ENCODE measurements around the gene MAST4.

Gene MAST4

DNA sequence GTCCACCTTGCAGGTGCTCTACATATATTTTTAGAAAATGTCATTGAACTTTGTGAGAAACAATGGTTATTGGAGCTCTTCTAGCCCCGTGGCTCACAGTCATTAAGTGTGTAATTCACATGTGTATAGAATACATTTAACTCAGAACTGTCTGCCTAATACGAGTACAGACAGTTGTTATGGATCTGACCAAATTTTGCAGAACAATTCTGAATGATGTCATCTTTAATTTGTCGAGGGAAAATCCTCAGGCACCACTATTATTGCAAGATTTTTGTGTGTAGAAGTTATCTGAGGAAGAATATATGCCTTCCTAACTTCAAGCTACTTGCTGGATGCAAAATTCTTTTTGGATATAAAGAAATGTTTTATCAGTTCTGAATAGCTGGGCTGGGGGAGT, 383.5 kb downstream of the MAST4 start:
- Histone ChIP-seq H3K27me3 (ENCODE audit: control insufficient read depth in 1 of 2, insufficient read depth in 2 of 2, low read length in 2 of 2) (no peaks in the 10 kb centered on the region), H3K36me3 (ENCODE audit: insufficient read depth, low read length) (no peaks in the 10 kb centered on the region), H3K4me3 (ENCODE audit: low read depth in 1 of 2, low read length in 2 of 2) (no peak overlapping the region), H3K4me1 (ENCODE audit: insufficient read depth, low read length) (peaks cover 12% of the 10 kb centered on the region), H3K9ac (ENCODE audit: low read length) (no peak overlapping the region), H3K9me3 (ENCODE audit: low read length) (no peaks in the 10 kb centered on the region), H3K27ac (ENCODE audit: low read depth, low read length) (no peak overlapping the region)

DNA sequence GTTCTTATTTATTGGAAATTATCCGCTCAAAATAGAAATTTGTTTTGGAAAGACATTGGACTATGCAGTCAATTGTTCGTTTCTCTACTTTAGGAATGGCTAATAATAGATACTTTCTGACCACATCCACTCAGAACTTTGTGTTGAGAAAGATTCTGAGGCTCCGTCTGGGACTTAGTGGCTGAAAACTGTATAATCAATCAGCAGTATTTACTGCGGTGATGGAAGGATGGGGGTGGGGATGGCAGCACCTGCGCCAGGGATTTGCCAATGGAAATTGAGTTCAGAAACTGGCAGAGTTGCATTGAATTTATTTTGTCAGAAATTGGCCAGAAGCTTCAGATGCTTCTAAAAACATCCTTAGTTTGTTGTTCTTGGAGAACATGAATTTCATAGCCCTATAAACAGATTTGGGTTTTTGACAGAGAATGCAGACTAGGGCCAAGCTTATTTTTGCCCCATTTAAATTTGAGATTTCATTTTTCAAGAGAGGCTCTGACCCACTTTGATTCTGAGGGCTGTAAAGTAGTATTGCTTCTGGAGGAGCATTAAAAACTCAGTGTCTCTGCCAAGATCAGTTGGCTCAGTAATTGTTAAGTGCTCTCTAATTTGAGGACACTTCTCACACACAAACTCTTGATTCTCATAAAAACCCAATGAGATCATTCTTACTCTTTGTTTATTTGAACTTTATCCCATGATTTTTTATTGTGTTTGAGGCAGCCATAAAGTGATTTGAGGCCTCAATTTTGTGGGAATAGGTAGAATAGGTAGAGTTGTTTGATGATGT, 385.3 kb downstream of the MAST4 start:
- Histone ChIP-seq H3K9ac (ENCODE audit: low read length) (no peak overlapping the region), H3K4me3 (ENCODE audit: low read depth in 1 of 2, low read length in 2 of 2) (no peak overlapping the region), H3K27ac (ENCODE audit: low read depth, low read length) (no peak overlapping the region), H3K9me3 (ENCODE audit: low read length) (no peaks in the 10 kb centered on the region), H3K27me3 (ENCODE audit: control insufficient read depth in 1 of 2, insufficient read depth in 2 of 2, low read length in 2 of 2) (no peaks in the 10 kb centered on the region), H3K36me3 (ENCODE audit: insufficient read depth, low read length) (no peaks in the 10 kb centered on the region), H3K4me1 (ENCODE audit: insufficient read depth, low read length) (peaks cover 12% of the 10 kb centered on the region)

DNA sequence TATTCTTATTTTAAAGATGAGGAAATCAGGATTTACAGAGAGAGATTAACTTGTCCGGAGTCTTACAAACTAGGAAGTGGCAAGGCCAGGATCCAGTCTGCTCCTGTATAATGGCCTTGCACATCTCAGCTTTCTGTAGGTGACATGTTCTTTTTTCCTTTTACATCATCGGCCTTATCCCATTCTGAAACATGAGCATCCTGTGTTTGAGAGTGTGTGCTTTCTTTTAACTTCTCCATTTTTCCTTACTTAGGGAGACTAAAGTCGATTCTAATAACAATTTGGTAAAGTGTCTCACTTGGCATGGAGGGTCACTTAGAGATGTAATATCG, 385.8 kb downstream of the MAST4 start:
- no peak overlapping the region for H3K27ac ChIP-seq (ENCODE audit: low read depth, low read length)
- H3K27me3 ChIP-seq (ENCODE audit: control insufficient read depth in 1 of 2, insufficient read depth in 2 of 2, low read length in 2 of 2) = no peaks in the 10 kb centered on the region
- H3K36me3 ChIP-seq (ENCODE audit: insufficient read depth, low read length) = no peaks in the 10 kb centered on the region
- H3K9me3 ChIP-seq (ENCODE audit: low read length) = no peaks in the 10 kb centered on the region
- no peak overlapping the region for H3K4me3 ChIP-seq (ENCODE audit: low read depth in 1 of 2, low read length in 2 of 2)
- H3K4me1 ChIP-seq (ENCODE audit: insufficient read depth, low read length) = peaks cover 12% of the 10 kb centered on the region
- H3K9ac ChIP-seq (ENCODE audit: low read length) = no peak overlapping the region

DNA sequence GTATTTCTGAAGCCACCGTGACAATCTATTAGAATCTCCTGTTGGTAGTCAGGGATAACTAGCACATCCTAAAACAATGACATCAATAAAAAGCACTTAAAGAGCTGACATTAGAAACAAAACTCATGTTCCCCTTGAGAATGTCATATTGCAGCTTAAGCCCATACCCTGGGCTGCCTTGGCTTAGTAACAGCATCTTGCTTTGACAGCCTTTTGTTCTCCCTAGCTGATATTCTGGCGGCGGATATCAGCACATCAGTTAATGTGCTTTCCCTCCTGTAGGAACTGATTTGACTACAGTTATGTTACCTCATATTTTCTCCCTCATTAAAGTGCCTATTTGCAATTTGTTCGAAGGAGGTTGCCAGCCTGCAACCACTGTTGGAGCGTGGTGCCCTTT, 386.3 kb downstream of the MAST4 start:
- H3K27ac ChIP-seq (ENCODE audit: low read depth, low read length) = no peak overlapping the region

DNA sequence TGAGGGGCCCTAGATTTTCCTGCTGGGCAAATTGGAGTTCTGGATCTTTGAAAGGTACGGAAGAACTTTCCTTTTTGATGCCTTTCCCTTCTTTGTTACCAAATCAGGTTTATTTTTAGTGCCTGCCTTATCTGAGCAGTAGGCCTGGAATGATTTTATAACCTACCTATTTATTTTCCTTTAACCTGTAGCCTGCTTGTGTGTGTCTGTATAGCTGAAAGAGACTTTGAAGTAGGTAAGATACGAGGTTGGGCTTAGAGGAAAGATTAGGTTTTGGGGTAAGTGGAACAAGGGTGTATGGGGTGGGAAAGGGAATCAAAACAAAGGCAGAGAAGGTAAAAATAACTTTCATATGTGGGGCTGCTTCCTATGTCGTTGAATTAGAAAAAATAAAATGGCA, 389.2 kb downstream of the MAST4 start:
- H3K27me3 ChIP-seq (ENCODE audit: control insufficient read depth in 1 of 2, insufficient read depth in 2 of 2, low read length in 2 of 2) = no peaks in the 10 kb centered on the region
- no peaks in the 10 kb centered on the region for H3K36me3 ChIP-seq (ENCODE audit: insufficient read depth, low read length)
- no peak overlapping the region for H3K4me3 ChIP-seq (ENCODE audit: low read depth in 1 of 2, low read length in 2 of 2)
- no peaks in the 10 kb centered on the region for H3K9me3 ChIP-seq (ENCODE audit: low read length)
- no peak overlapping the region for H3K27ac ChIP-seq (ENCODE audit: low read depth, low read length)
- H3K9ac ChIP-seq (ENCODE audit: low read length) = no peak overlapping the region
- H3K4me1 ChIP-seq (ENCODE audit: insufficient read depth, low read length) = peaks cover 24% of the 10 kb centered on the region

More for the DNA sequence above, 386.3 kb downstream of the MAST4 start:
- Histone ChIP-seq H3K9me3 (ENCODE audit: low read length) (no peaks in the 10 kb centered on the region), H3K4me1 (ENCODE audit: insufficient read depth, low read length) (peaks cover 14% of the 10 kb centered on the region), H3K4me3 (ENCODE audit: low read depth in 1 of 2, low read length in 2 of 2) (no peak overlapping the region), H3K27me3 (ENCODE audit: control insufficient read depth in 1 of 2, insufficient read depth in 2 of 2, low read length in 2 of 2) (no peaks in the 10 kb centered on the region), H3K36me3 (ENCODE audit: insufficient read depth, low read length) (no peaks in the 10 kb centered on the region), H3K9ac (ENCODE audit: low read length) (no peak overlapping the region)

DNA sequence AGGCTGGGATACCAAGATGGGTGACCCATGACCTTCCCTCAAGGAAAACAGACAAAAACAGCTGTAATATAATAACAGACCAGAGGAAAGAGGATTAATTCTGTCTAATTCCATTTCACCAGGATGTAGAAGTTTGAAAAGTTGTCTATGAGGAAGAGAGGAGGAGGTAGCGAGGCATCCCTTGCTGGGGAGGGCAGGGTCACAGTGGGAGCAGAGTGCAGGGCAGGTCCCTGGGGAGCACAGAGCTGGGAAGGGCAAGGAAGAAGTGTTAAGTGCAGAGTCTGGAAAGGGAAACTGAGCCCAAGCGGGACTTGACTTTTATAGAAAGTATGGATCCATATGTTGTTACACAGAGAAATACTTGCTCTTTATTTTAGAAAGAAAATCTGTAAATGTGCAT, 389.8 kb downstream of the MAST4 start:
- H3K36me3 ChIP-seq (ENCODE audit: insufficient read depth, low read length) = no peaks in the 10 kb centered on the region
- H3K9me3 ChIP-seq (ENCODE audit: low read length) = no peaks in the 10 kb centered on the region
- H3K9ac ChIP-seq (ENCODE audit: low read length) = no peak overlapping the region
- H3K4me1 ChIP-seq (ENCODE audit: insufficient read depth, low read length) = peaks cover 24% of the 10 kb centered on the region
- H3K27me3 ChIP-seq (ENCODE audit: control insufficient read depth in 1 of 2, insufficient read depth in 2 of 2, low read length in 2 of 2) = no peaks in the 10 kb centered on the region
- no peak overlapping the region for H3K4me3 ChIP-seq (ENCODE audit: low read depth in 1 of 2, low read length in 2 of 2)
- no peak overlapping the region for H3K27ac ChIP-seq (ENCODE audit: low read depth, low read length)

DNA sequence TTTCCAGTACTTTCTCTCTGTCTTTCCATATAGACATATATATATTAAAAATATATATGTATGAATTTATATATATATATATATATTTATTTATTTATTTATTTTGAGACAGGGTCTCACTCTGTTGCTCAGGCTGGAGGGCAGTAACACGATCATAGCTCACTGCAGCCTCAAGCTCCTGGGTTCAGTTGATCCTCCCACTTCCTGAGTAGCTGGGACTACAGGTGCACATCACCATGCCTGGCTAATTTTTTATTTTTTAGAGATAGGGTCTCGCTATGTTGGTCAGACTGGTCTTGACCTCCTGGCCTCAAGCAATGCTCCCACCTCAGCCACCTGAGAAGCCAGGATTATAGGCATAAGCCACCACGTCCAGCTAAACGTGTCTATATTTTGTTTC, 390.3 kb downstream of the MAST4 start:
- no peaks in the 10 kb centered on the region for H3K27me3 ChIP-seq (ENCODE audit: control insufficient read depth in 1 of 2, insufficient read depth in 2 of 2, low read length in 2 of 2)
- H3K4me1 ChIP-seq (ENCODE audit: insufficient read depth, low read length) = peaks cover 19% of the 10 kb centered on the region
- H3K9me3 ChIP-seq (ENCODE audit: low read length) = no peaks in the 10 kb centered on the region
- no peak overlapping the region for H3K9ac ChIP-seq (ENCODE audit: low read length)
- no peak overlapping the region for H3K4me3 ChIP-seq (ENCODE audit: low read depth in 1 of 2, low read length in 2 of 2)
- no peaks in the 10 kb centered on the region for H3K36me3 ChIP-seq (ENCODE audit: insufficient read depth, low read length)
- H3K27ac ChIP-seq (ENCODE audit: low read depth, low read length) = no peak overlapping the region

DNA sequence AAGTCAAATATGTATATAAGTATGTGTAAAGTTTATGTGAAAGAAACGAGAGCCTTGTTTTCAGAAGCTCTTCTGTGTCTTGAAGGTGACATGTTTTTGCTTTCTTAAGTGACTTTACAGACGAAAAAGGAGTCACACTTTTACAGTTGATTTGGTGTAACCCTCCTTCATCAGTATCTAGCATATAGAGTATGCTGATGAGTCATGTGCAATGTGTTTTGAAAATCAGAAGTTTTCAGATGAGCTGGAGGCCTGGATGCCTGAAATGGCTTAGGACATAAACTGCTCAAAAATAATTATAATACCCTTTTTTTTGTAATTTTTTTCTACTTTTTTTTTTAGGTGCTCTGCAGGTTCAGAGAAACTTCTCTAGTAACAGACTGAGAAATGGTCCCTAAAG, 390.9 kb downstream of the MAST4 start:
- no peak overlapping the region for H3K27ac ChIP-seq (ENCODE audit: low read depth, low read length)
- H3K9me3 ChIP-seq (ENCODE audit: low read length) = no peaks in the 10 kb centered on the region
- no peak overlapping the region for H3K9ac ChIP-seq (ENCODE audit: low read length)
- no peaks in the 10 kb centered on the region for H3K36me3 ChIP-seq (ENCODE audit: insufficient read depth, low read length)
- H3K27me3 ChIP-seq (ENCODE audit: control insufficient read depth in 1 of 2, insufficient read depth in 2 of 2, low read length in 2 of 2) = no peaks in the 10 kb centered on the region
- no peak overlapping the region for H3K4me3 ChIP-seq (ENCODE audit: low read depth in 1 of 2, low read length in 2 of 2)
- peaks cover 13% of the 10 kb centered on the region for H3K4me1 ChIP-seq (ENCODE audit: insufficient read depth, low read length)

DNA sequence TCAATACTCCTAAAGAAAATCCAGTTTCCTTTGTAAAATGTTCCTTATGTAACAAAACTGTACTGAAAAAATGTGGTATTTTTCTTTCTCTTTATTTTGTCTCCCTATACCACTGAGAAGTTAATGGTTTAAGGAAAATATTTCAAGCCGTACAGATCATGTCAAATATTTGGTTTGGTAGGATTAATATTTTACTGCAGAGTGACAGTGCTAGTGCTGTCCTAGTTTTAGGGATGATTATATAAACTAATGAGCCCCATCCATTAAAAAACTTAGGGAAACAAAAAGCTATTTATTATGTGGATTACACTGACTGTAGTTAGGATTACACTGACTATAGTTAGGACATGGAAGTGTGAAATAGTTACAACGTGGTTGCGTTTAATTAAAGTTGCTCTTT, 391.3 kb downstream of the MAST4 start:
- Histone ChIP-seq H3K27me3 (ENCODE audit: control insufficient read depth in 1 of 2, insufficient read depth in 2 of 2, low read length in 2 of 2) (no peaks in the 10 kb centered on the region), H3K9me3 (ENCODE audit: low read length) (no peaks in the 10 kb centered on the region), H3K27ac (ENCODE audit: low read depth, low read length) (no peak overlapping the region), H3K4me1 (ENCODE audit: insufficient read depth, low read length) (peaks cover 12% of the 10 kb centered on the region), H3K4me3 (ENCODE audit: low read depth in 1 of 2, low read length in 2 of 2) (no peak overlapping the region), H3K9ac (ENCODE audit: low read length) (no peak overlapping the region), H3K36me3 (ENCODE audit: insufficient read depth, low read length) (no peaks in the 10 kb centered on the region)

DNA sequence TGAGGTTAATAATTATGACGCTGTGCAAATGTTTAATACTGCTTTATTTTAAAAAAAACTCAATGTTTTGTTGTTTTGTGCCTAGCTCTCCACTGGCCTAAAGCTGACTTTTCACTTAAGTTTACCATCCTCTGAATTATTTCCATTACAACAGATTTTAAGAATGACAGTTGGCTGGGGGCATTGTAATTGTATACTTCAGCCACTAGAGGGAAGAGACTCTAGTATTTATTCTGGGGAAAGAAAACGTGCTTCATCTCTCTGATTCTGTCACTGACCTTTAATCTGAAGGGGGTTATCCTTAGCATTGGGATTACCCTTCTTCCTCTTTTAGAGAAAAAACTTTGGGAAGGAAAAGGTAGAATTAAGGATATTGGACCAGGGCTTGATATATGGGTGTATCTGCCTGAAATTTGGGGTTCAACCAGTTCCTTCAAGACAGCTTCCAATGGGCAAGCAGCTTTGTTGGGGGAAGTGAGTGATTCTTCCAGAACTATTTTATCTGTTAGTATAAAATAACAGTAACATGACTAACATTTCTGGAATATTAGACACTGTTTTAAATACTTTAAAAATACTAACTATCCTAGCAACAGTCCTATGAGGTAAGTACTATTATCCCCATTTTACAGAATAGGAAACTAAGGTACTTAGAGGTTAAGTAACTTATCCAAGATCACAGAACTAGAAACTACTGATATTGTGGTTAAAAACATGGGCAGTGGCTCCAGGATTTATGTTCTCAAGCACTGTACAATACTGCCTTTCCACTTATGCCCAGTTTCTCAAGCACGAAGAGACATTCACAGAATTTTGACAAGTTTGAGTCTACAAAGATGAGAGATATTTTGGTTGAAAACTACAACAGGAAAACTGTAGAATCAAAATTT, 392.0 kb downstream of the MAST4 start:
- H3K4me1 ChIP-seq (ENCODE audit: insufficient read depth, low read length) = peaks cover 12% of the 10 kb centered on the region
- no peaks in the 10 kb centered on the region for H3K27me3 ChIP-seq (ENCODE audit: control insufficient read depth in 1 of 2, insufficient read depth in 2 of 2, low read length in 2 of 2)
- H3K36me3 ChIP-seq (ENCODE audit: insufficient read depth, low read length) = no peaks in the 10 kb centered on the region
- H3K27ac ChIP-seq (ENCODE audit: low read depth, low read length) = no peak overlapping the region
- no peak overlapping the region for H3K9ac ChIP-seq (ENCODE audit: low read length)
- H3K4me3 ChIP-seq (ENCODE audit: low read depth in 1 of 2, low read length in 2 of 2) = no peak overlapping the region
- no peaks in the 10 kb centered on the region for H3K9me3 ChIP-seq (ENCODE audit: low read length)

DNA sequence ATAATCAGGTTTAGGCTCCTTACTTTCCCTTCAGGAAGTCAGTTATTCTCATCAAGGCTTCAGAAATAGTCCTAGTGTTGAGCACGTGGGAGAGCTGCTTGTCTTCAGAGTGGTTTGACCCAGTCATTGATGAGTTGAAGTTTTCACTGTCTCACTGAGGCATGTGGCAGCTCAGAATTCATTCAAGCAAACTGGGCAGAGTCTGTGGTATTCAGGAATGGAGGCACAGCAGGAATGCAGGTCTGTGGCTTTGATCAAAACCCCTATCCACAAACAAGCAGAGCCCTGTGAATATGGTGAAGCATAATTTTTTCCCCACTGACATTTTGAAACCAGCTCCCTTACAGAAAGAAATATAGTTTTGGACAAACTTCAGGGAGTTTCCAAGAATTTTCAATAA, 393.1 kb downstream of the MAST4 start:
- Histone ChIP-seq H3K4me3 (ENCODE audit: low read depth in 1 of 2, low read length in 2 of 2) (no peak overlapping the region), H3K36me3 (ENCODE audit: insufficient read depth, low read length) (no peaks in the 10 kb centered on the region), H3K9ac (ENCODE audit: low read length) (no peak overlapping the region), H3K9me3 (ENCODE audit: low read length) (no peaks in the 10 kb centered on the region), H3K27ac (ENCODE audit: low read depth, low read length) (no peak overlapping the region), H3K4me1 (ENCODE audit: insufficient read depth, low read length) (peaks cover 12% of the 10 kb centered on the region), H3K27me3 (ENCODE audit: control insufficient read depth in 1 of 2, insufficient read depth in 2 of 2, low read length in 2 of 2) (no peaks in the 10 kb centered on the region)
